Stimulated activated CD8-positive, alpha-beta memory T cell treated with anti-CD3 and anti-CD28 coated beads, Interleukin-4, amount 100 ng/mL, for 4 hours (primary cell): ENCODE measurements around the gene KCNT2.
"Not testable (repeated sequence)": the region's sequence is repeated elsewhere in the genome, so short reads cannot be mapped to it uniquely, and the experiment has no call there.

ENCODE experiments used
- DNase-seq, 2 donors: peaks; one replicate each; pipeline ENCODE4 v3.0.0-alpha.2; 2020; ENCODE audit warnings: low read depth in 2 of 2, low spot score in 1 of 2

The KCNT2 gene

DNA sequence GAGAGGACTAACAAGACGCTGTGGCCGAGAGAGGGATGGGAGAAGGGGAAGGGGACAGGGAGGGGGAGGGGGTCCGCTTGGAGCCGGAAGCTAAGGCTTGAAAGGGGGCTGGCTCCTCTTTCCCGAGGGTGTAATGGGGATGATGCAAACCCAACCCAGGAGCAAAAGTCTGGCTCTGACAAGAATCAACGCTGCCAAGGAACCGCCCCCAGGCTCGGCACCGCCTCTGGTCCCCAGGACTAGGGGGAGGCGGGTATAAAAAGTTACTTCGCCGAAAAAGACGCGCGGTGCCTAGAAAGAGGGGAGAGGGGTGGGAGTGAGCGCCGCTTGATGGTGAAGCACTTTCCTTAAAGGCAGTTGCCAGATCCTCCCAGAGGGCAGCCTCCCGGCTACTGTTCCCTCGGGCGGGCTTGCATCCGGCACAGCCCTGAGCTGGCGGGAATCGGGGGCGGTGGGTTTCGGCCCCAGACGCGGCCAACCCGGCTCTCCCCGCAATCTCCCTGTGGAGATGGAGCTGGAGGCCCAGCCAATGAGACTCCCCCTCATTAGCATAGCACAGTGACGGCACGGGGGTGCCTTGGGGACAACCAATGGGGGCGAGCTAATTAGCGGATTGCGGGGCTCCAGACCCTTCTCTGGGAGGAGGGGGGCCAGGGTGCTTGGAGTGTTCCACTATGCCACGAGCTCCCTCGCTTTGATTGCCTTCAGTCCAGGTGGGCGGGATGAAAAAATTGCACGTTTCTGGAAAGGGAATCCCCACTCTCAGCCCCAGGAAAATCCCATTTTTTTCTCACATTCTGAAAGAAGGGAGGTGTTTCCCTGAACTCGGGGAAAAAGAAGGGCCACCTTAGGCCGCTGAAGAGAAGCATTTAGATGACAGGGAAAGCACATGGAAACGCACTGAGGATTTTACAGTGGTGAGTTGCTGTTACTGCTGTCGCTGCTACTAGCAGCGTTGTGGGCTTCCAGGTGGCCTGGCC lies at the start of gene KCNT2:
KCNT2 (minus strand) TSS at position 51 of the 980 bp plus-strand sequence. CDS start 131 bp downstream, outside the sequence.
- DNase-seq: no peak

DNA sequence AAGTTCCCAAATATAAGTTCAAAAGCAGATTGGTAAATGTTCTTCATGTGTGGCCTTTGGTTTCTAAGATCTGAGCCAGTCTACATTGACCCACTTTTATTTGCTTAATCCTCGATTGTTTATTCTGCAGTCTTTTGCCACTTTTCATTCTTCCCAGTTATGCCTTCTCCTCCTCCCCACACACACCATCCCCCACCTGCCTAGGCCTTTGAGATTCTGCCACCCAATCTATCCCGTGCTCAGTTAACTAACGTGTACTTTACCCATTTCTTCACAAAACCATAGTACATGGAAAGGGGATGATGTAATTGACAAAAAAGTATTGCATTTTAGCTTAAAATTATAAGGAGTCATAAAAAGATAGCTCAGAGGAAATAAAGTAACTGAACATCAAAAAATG lies 47.3 kb upstream of the KCNT2 start:
- no peak for DNase-seq

DNA sequence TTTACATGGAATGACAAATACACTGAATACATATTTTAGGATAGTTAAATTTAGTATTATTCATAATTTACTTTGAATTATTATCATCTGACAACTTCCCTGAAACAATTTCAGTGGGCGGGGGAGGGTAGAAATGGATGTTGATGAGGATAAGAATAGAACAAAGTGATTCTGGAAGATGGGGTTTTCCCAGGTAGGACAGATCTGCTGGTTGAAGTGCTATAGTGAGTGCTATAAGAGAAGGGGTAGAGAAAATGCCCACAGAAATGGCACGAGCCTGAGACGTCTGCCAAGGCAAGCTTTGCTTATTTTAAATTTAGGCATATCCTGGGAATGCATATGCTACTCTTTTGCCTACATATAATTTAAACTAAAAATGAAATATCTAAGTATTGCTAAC lies 46.8 kb upstream of the KCNT2 start:
- no peak for DNase-seq

DNA sequence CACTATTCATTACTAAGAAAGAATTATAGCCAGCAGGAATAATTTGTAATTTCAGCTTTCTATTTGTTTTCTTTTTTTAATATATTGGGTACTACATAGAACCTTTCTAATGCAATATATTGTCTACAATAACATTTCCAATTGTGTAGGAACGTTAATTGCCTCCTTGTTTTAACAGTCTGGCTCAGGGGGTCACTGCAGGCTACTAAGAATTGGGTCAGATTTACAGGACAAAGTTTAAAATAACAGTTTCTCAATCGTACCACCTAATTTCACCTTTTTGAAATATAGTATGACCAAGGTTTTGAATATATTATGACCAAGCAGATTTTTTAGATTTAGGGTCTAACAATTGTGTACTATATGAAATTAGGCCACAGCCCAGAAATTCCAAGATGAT lies 46.0 kb upstream of the KCNT2 start:
- DNase-seq: no peak

DNA sequence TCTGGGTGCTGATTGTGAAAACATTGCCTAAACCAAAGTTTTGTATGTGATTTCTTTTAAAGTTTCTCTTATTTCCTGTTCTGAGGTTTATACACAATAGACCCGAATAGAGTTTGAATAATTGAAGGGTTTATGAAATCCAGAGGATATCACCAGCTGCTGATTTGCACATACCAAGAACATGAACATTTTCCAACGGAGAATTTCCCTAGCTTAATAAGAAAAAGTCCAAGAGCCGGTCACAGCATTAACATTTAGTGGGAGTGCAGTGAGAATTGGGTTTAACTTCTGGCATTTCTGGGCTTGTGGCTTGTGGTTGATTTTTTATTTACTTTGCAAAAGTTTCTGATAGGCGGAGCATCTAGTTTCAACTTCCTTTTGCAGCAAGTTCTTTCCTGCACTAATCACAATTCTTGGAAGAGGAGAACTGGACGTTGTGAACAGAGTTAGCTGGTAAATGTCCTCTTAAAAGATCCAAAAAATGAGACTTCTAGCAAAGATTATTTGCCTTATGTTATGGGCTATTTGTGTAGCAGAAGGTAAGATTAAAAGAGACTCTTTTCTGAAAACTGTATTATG lies 43.5 kb upstream of the KCNT2 start, which contains the start of gene CFH:
CFH (plus strand) TSS at position 407 of the 579 bp plus-strand sequence; CDS start at position 482, 75 bp downstream.
- no peak for DNase-seq

DNA sequence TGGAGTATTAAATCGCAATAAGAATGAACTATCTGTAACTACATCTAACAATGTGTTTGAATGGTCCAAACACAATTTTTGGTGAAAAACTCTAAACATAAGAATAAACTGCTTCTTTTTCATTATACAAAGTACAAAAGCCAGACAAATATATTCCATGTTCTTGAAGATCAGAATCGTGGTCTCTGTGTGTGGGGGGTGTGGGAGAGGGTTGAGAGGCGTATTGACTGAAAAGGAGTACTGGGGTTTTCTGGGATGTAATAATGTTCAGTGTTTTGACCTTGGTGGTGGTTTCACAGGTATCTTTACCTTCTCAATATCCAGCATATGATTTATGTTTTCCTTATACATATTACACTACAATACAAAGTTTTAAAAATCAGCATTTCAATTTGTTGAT lies 42.8 kb upstream of the KCNT2 start:
- DNase-seq: no peak

DNA sequence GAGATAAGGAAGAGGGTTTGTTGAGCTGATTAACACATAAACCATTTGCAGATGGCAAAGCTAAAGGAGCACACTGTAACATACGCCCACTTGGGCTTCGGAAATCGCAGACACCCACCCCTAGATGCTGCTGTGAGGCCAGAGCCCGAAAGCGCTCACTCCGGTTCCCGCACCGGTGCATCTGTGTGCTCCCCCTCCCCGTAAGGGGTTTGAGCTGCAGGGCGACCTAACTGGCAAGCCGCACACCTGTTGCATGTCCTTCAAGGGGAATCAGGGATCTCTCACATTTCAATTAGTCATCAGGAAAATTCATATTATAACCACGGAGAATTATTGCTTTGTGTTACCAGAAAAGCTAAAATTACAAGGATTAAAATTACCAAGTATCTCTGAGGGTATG lies 42.2 kb upstream of the KCNT2 start:
- DNase-seq: no peak

DNA sequence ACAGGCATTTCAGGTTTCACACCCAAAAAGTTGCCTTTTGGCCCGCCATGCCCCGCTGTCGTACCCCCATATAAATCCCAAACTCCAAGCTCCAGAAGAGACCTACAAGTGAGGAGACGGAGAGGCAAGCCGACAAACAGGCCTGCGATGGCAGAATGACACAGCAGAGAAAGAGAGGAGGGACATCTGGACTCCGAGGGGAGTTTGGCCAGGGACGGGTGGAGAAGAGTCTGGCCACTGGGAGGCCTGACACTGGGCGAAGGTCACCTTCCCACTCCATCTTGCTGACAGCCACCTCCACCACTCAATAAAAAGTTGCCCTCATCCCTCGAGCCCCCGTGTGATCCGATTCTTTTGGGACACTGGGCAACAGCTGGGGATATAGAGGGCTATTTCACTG lies 41.8 kb upstream of the KCNT2 start:
- no peak for DNase-seq

DNA sequence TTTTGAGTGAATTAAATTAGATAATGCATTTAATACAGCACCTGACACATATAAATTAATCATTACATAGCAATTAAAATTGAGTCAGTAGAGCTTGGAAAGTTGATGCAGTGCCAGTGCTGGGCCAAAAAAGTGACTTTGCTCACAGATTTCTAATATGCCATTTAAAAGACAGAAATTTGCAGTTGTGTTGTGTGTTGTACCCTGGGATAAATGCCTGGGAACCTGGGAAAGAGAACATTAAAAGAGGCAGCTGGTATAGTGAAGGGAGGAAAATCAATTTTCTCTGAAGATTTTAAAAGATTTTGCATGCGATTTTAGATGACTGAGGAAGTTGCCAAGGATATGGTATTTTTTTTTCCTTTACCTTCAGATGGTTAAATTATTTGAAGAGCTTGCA lies 32.7 kb upstream of the KCNT2 start:
- no peak for DNase-seq

DNA sequence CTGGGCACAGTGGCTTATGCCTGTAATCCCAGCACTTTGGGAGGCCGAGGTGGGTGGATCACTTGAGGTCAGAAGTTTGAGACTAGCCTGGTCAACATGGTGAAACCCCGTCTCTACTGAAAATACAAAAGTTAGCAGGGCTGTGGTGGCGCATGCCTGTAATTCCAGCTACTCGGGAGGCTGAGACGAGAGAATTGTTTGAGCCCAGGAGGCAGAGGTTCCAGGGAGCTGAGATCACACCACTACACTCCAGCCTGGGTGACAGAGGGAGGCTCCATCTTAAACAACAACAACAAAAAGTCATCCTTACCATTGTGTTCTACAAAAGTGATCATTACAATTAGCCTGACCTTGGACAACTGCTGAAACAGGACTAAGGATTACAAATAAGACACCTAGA lies 31.1 kb upstream of the KCNT2 start:
- not testable (repeated sequence) for DNase-seq

DNA sequence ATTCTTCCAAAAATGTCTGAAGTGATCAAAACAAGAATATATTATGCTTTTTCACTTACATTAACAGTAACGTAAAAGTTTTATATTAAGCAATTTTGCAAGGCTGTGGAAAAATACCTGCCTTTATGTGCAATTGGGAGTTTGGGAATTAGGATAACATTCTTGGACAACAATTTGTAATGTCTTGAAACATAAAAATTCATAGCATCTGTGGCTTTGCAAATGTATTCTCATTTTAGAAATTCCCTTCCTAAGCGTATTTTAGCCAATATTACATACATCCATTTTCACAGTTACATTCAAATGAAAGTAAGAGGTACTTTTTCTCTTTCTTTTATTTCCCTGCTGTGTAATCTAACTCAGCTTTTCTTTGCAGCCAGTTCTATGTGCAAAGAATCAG lies 30.2 kb upstream of the KCNT2 start:
- no peak for DNase-seq

DNA sequence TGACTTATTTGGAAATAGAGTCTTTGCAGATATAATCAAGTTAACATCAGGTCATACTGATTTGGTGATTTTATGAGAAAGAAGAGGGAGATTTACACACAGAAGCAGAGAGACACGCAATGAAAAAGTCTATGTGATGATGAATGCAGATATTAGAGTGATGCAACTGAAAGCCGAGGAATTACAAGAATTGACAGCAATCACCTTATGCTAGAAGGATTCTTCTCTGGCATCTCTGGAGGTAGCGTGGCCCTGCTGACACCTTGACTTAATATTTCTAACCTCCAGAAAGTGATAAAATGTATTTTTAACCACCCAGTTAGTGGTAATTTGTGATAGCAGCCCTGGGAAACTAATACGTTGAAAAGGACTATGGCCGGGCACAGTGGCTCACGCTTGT lies 29.4 kb upstream of the KCNT2 start:
- no peak for DNase-seq

DNA sequence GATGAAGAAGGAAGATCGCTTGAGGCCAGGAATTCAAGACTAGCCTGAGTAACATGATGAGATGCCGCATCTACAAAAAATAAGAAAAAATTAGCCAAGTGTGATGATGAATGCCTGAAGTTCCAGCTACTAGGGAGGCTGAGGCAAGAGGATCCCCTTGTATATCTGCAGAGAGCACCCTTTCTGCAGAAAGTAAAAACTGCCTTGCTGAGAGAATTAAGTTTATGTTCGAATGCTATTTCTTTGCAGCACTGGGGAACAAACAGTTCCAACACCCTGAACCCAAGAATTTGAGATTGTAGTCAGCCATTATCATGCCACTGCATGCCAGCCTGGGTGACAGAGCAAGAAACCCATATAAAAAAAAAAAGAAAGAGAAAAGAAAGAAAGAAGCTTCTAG lies 20.6 kb upstream of the KCNT2 start:
- DNase-seq: no peak

DNA sequence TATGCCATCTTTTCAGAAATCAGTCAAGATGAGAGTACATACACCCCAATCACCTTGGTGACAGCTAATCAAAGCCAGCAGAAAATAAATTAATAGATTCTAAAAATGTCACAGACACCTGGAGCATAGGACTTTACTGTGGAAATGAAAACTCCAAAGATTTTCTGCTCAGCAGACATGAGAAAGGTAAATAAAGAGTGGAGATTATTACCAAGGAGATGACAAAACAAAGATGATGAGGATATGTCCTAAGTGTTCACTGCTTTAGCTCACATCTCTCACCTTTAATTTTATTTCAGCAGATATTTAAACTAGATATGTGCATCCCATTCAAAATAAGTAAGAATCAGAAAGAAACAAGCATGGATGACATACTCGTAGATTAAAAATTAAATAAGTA lies 14.8 kb upstream of the KCNT2 start:
- DNase-seq: no peak

DNA sequence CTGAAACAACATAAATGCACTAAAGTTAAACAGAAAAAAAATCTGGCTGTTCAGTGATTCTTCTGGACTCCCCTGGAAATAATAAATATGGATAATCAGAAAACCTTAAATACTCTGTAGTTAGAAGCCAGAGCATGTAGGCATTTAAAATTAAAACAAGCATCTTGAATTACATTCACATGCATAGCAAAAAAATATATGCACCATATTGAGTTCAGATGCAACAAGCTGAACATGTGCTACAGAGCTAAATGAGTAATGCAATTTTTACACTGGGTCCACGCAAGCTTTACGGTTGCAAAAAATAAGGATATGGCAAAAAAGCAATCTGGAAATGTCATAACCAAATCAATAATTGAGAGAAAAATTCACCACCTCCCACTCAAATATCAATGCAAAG lies 11.5 kb upstream of the KCNT2 start:
- no peak for DNase-seq

DNA sequence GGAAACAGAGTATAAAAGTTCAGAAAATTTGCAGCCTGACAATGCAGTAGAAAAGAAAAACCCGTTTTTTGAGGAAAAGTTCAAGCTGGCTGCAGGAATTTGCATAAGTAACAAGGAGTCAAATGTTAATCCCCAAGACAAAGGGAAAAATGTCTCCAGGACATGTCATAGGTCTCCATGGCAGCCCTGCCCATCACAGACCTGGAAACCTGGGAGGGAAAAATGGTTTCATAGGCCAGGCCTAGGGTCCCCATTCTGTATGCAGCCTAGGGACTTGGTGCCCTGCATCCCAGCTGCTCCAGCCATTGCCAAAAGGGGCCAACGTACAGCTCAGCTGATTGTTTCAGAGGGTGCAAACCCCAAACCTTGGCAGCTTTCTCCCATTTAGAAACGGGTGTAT lies 3.6 kb upstream of the KCNT2 start:
- no peak for DNase-seq

DNA sequence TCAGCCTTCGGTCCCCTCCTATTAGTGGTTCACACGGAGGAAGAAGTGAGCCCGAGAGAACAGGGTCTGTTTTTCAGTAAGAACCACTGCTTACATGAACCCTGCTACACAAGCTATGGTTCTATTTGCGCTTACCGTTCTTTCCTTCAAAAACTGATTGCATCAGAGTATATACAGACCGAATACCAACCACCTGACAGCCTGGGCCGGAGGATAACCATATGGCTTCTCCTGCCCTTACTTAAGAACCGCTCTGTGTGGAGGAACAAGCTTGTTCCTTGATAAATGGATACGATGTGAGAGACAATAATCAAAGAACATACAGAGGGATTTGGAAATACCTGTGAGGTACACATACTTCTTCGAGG lies 1.1 kb upstream of the KCNT2 start:
- no peak for DNase-seq

DNA sequence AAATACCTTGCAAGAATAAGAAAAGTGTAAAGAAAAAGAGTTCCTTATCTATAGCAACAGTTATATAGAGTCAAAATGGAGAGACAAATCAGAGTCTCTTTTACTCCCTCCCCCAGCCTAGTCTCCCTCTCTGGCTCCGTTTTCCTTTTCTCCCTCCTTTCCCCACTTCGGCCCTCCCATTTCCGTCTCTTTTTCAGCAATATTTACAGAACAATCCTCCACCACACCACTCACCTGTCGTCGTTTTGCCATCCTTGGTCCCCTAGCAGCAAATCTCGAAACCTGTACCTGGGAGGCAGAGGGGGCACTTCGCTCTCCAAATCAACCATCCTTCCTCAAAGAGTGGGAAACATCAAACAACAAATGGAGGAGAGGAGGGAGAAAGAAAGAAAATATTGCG lies 259 bp downstream of the KCNT2 start:
- DNase-seq: no peak

DNA sequence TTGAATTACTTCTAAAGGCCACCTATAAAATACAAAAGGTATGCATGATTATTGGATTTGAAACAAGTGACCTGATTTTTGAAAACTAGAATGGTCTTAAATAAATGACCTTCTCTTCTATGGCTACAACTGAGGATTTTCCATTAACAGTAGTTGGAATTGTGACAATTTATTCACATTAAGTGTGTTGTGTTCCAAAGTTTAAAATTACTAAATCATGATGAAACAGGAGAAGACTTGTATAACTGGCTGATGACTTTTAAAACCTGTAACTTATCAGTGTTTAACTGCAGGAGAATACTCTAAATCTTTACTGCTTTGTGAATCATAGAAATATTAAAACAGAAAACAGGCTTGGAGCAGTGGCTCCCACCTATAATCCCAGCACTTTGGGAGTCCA lies 4.6 kb downstream of the KCNT2 start:
- DNase-seq: no peak

DNA sequence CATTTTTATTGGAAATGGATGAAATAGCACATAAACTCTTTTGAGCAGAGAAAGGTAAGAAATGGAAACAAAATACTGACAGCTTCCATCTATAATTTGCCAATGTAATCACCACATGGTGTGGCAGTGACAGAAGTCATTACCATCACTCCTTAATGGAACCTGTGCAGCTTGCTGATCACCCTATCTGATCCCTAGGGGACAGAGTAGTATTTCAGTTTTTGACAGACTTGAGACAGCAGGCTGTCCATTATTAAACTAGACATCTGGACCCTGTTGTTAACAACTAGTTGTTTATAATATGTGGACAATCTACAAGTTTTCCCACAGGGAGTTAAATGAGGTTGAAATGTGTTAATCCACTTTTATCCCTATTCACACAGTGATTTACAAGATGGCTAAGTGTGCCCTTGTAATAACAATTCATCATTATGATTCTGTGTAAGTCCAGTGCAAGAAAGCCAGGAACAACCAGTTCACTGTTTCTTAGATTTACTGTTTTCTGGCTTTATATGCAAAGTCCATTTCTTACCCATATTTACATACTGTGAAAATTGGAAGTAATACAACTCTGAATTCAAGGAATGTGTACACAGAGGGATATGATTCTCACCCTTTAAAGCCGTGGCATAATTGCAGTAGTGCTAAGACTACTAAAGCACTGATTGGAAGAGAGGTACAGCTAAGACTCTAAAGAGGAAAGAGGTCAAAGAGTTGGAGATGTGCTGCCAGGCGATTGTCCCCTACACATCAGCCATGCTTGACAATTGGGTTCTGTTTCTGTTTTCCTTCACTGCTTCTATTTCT lies 9.1 kb downstream of the KCNT2 start:
- DNase-seq: no peak

DNA sequence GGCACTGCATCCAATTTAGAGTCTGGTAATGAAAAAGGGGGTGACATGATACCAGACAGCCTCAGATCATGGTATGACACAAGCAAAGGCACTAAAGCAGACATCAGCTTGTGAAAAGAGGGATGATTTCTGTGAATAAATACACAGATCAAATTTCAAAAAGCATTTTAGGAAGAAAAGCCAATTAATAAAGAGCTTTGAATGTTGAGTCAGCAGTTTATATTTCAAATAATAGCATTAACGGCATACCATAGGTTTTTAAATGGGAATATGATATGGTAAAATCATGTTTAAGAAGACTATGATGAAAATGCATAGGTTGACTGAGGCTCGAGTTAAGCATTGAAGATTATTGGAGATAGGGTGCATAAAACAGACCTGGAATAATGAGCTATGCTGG lies 13.5 kb downstream of the KCNT2 start:
- no peak for DNase-seq

DNA sequence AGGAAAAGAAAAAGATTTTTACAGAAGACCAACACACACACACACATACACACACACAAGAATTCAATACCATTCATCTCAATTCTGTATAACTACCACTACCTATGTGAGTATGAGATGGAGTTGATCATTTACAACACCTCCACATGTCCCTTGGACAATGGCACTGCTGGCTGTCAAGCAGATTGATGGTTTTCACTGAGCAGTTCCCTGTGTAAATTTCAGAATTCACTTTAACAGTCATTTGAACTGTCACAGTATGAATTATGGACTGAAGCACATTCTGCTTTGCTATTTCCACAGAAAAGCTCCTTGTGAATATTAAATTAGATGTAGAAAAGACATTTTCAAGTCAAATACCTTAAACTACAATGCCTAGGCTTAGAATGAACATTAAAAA lies 14.3 kb downstream of the KCNT2 start:
- DNase-seq: no peak
